Lower lobe of right lung (tissue), 2 donors: ENCODE data around the gene TNNI2. TPM values are rescaled to one million over a fixed set of nuclear protein-coding genes. Genes with fewer than 3 reads are reported as not detected.
"Not testable (repeated sequence)": the region's sequence is repeated elsewhere in the genome, so short reads cannot be mapped to it uniquely, and the experiment has no call there.

Experiments
- ATAC-seq, 2 donors: fragments of 200-7000 bp; cut with Tn5 transposase; one replicate each; pipeline ENCODE4 v1.9.1; 2020 to 2022; ENCODE audit warnings: mild to moderate bottlenecking in 2 of 2, moderate library complexity in 2 of 2
- DNase-seq: peaks from one replicate; pipeline ENCODE4 v3.0.0-alpha.2; 2020
- H3K27ac ChIP-seq: fragments of 200-600 bp; one replicate; pipeline ENCODE4 v1.8.0; 2022
- H3K27me3 ChIP-seq: fragments of 200-600 bp; one replicate; pipeline ENCODE4 v1.8.0; 2022; ENCODE audit warnings: low read depth
- H3K36me3 ChIP-seq: fragments of 200-600 bp; one replicate; pipeline ENCODE4 v1.8.0; 2022; ENCODE audit warnings: mild to moderate bottlenecking
- H3K4me1 ChIP-seq: fragments of 200-600 bp; one replicate; pipeline ENCODE4 v1.8.0; 2022
- H3K4me3 ChIP-seq: fragments of 200-600 bp; one replicate; pipeline ENCODE4 v1.8.0; 2022; ENCODE audit warnings: mild to moderate bottlenecking
- H3K9me3 ChIP-seq: fragments of 200-600 bp; one replicate; pipeline ENCODE4 v1.8.0; 2022
- intact Hi-C: fragments of 100-400 bp; cut with DNase I; formaldehyde crosslinking; loops from one replicate; pipeline ENCODE4 v1.11.0; 2022
- total RNA-seq: library from RNA; stranded (reverse); fragmentation: NEBNext Ultra II Directional; extraction: Animal tissue kit (Norgen Biotek cat#: 25700); gene quantifications from one replicate; pipeline ENCODE4 v1.2.1, GENCODE V29; 2021
- TF ChIP-seq, protein P1 (sequence below): fragments of 200-600 bp; IDR thresholded peaks from one replicate; pipeline ENCODE4 v1.8.0; 2022; ENCODE audit warnings: antibody characterized with exemption, mild to moderate bottlenecking
- donor health status: DM: no; HTN: yes; CAD: no; lungs with severe emphysema.

Gene TNNI2
- total RNA-seq, 1 donor from 2014 or later = 17.7 TPM

- DNase-seq (no peak), ATAC-seq (peak; percentile 37 to 67)
- TF ChIP-seq, protein P1, sequence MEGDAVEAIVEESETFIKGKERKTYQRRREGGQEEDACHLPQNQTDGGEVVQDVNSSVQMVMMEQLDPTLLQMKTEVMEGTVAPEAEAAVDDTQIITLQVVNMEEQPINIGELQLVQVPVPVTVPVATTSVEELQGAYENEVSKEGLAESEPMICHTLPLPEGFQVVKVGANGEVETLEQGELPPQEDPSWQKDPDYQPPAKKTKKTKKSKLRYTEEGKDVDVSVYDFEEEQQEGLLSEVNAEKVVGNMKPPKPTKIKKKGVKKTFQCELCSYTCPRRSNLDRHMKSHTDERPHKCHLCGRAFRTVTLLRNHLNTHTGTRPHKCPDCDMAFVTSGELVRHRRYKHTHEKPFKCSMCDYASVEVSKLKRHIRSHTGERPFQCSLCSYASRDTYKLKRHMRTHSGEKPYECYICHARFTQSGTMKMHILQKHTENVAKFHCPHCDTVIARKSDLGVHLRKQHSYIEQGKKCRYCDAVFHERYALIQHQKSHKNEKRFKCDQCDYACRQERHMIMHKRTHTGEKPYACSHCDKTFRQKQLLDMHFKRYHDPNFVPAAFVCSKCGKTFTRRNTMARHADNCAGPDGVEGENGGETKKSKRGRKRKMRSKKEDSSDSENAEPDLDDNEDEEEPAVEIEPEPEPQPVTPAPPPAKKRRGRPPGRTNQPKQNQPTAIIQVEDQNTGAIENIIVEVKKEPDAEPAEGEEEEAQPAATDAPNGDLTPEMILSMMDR = no peak
- peaks cover 24% of the 10 kb centered on the region for H3K27me3 ChIP-seq
- H3K4me1 ChIP-seq = no peaks in the 10 kb centered on the region
- intact Hi-C loops = no loop called here
- no peak overlapping the region for H3K27ac ChIP-seq
- no peaks in the 10 kb centered on the region for H3K36me3 ChIP-seq
- H3K9me3 ChIP-seq = no peaks in the 10 kb centered on the region
- no peak overlapping the region for H3K4me3 ChIP-seq
Measured at GRCh38 chr11:1810761-1811160, 28.0 kb upstream of the TNNI2 start.

DNA sequence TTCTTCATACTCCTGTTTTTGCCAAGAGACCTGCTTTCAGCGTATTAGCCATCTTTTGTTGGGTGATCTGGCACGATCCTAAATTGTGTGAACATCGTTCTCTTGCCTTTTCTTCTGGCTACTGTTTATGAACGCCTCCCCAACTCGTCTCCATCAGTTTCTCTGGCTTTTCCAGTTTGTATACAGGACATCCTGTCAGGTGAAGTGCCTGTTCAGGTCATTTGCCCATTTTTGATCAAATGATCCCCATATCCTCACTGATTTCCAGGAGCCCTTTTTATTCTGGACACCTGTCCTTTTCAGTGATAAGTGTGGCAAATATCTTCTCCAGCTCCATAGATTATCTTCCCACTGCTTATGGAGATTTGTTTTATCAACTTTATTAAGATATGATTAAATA, 26.5 kb upstream of the TNNI2 start:
- intact Hi-C loops = no loop called here
- Histone ChIP-seq H3K27me3 (peaks cover 25% of the 10 kb centered on the region), H3K36me3 (no peaks in the 10 kb centered on the region), H3K4me3 (no peak overlapping the region), H3K9me3 (no peaks in the 10 kb centered on the region), H3K27ac (no peak overlapping the region), H3K4me1 (no peaks in the 10 kb centered on the region)
- DNase-seq (no peak), ATAC-seq (no peak)
- TF ChIP-seq, protein P1 = no peak

DNA sequence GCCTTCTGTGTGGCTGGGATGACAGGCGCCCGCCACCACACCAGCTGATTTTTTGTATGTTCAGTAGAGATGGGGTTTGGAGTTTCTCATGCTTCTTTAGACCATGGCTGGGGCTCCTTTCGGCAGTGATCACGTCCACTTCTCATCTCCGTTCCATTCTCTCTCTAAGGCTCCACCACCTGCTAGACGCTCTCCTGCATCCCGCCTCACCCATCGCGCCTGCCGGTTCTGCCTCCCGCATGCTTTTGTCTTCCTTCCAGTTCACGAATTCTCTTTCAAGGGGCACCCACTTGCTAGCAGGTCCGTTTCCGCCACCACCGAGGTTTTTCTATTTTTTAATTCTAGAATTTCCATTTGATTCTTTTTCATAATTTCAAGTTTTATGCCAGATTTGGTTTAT, 26.0 kb upstream of the TNNI2 start:
- Histone ChIP-seq H3K36me3 (no peaks in the 10 kb centered on the region), H3K27me3 (peaks cover 25% of the 10 kb centered on the region), H3K9me3 (no peaks in the 10 kb centered on the region), H3K27ac (no peak overlapping the region), H3K4me3 (no peak overlapping the region), H3K4me1 (no peaks in the 10 kb centered on the region)
- intact Hi-C loops = no loop called here
- DNase-seq = no peak
- TF ChIP-seq, protein P1 = no peak
- no peak for ATAC-seq

DNA sequence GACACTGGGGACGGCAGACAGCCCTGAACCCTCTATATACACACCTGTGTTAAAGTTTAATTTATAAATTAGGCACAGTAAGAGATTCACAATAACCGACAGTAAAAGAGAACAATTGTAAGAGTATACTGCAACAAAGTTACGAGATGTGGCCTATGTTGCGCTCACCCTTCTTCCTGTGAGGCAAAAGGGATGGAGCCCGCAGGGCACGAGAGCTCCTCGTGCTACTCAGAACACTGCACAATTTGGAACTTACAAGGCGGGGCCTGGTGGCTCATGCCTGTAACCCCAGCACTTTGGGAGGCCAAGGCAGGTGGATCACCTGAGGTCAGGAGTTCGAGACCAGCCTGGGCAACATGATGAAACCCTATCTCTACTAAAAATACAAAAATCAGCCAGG, 25.4 kb upstream of the TNNI2 start:
- H3K9me3 ChIP-seq, H3K4me1 ChIP-seq, H3K4me3 ChIP-seq, intact Hi-C loops, ATAC-seq, DNase-seq, H3K27ac ChIP-seq, H3K36me3 ChIP-seq: not testable (repeated sequence)
- H3K27me3 ChIP-seq = peaks cover 21% of the 10 kb centered on the region

GRCh38 chr11:1814691-1815090, 24.1 kb upstream of the TNNI2 start:
- TF ChIP-seq, protein P1 = no peak
- no peak for DNase-seq
- H3K27me3 ChIP-seq = peaks cover 21% of the 10 kb centered on the region

DNA sequence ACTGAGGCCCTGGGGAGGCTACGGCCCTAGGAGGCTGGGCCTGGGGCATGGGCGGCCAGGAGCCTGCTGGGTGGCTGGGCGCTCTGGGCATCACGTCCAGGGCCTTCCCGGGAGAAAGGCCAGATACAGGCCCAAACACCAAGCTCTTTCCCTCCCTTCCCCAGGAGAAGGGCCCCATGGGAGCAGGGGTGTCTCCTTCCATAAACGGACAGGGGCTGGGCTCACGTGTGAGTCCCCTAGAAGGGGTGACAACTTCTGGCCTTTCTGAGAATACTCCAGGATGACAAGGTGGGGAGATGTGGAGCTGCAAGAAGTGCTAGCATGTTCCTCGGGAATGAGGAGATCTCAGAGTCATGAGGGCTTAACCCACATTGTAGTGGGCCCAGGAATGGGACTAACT, 23.5 kb upstream of the TNNI2 start:
- intact Hi-C loops = no loop called here
- Histone ChIP-seq H3K9me3 (peaks cover 9% of the 10 kb centered on the region), H3K4me3 (no peak overlapping the region), H3K27me3 (peaks cover 21% of the 10 kb centered on the region), H3K36me3 (no peaks in the 10 kb centered on the region), H3K27ac (no peak overlapping the region), H3K4me1 (no peaks in the 10 kb centered on the region)
- ATAC-seq (no peak), DNase-seq (no peak)
- TF ChIP-seq, protein P1 = no peak

More at GRCh38 chr11:1814691-1815090, 24.1 kb upstream of the TNNI2 start:
- Histone ChIP-seq H3K36me3 (no peaks in the 10 kb centered on the region), H3K4me3 (no peak overlapping the region), H3K4me1 (no peaks in the 10 kb centered on the region), H3K9me3 (peaks cover 9% of the 10 kb centered on the region), H3K27ac (no peak overlapping the region)
- intact Hi-C loops = no loop called here
- ATAC-seq = no peak
